ENCODE results near the gene A2ML1. TPM values are rescaled to one million over a fixed set of nuclear protein-coding genes. Genes with fewer than 3 reads are reported as not detected.

A2ML1 gene
- total RNA-seq, 2 donors from 2014 or later = 0.27 TPM; not detected in 1

DNA sequence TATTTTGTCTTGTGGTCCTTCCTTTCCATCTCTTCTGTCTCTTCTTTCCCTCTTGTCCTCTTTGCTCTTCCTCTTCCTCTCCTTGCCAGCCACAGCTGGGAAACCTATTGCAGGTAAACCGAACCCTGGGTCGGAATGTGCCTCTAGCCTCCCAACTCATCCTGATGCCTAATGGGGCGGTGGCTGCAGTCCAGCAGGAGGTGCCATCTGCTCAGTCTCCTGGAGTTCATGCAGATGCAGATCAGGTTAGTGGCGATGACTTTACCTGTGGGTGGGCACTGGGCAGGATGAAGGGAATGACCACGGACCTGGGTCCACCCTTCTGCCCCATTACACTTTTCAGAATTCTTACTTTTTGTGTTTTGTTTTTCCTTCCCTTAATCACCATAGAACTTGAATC lies 100.1 kb downstream of the A2ML1 start:
- H3K27me3 ChIP-seq (replicated peaks; ENCODE audit: insufficient read depth) = no peaks in the 10 kb centered on the region
- DNase-seq (ENCODE audit: low spot score) = no peak
- H3K27ac ChIP-seq = no peak overlapping the region
- TF ChIP-seq, protein P1, sequence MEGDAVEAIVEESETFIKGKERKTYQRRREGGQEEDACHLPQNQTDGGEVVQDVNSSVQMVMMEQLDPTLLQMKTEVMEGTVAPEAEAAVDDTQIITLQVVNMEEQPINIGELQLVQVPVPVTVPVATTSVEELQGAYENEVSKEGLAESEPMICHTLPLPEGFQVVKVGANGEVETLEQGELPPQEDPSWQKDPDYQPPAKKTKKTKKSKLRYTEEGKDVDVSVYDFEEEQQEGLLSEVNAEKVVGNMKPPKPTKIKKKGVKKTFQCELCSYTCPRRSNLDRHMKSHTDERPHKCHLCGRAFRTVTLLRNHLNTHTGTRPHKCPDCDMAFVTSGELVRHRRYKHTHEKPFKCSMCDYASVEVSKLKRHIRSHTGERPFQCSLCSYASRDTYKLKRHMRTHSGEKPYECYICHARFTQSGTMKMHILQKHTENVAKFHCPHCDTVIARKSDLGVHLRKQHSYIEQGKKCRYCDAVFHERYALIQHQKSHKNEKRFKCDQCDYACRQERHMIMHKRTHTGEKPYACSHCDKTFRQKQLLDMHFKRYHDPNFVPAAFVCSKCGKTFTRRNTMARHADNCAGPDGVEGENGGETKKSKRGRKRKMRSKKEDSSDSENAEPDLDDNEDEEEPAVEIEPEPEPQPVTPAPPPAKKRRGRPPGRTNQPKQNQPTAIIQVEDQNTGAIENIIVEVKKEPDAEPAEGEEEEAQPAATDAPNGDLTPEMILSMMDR (IDR thresholded peaks at IDR 0.05) = no peak
- H3K4me1 ChIP-seq (ENCODE audit: control insufficient read depth in 1 of 2, low read depth in 2 of 2) = no peaks in the 10 kb centered on the region
- H3K36me3 ChIP-seq = peaks cover 19% of the 10 kb centered on the region
- H3K4me3 ChIP-seq = no peak overlapping the region
- no peaks in the 10 kb centered on the region for H3K9me3 ChIP-seq
- ATAC-seq (ENCODE audit: insufficient number of reproducible peaks, low FRiP score, low read depth) = no peak

Other genes starting within 250 kb of the A2ML1 start
- not detected for gene AICDA, start 209.8 kb upstream of the A2ML1 start, total RNA-seq
- 100 to 1,000 TPM; 158 to 186 TPM for gene MFAP5, start 159.8 kb upstream of the A2ML1 start, total RNA-seq
- 100 to 1,000 TPM in 1 of 2 donors, 10 to 100 TPM in 1; 87.6 to 159 TPM for gene RIMKLB, start 124.6 kb upstream of the A2ML1 start, total RNA-seq
- gene PHC1, start 91.9 kb downstream of the A2ML1 start, total RNA-seq = 10 to 100 TPM; 50.1 to 55.9 TPM
- 100 to 1,000 TPM; 119 to 148 TPM for gene M6PR, start 127.0 kb downstream of the A2ML1 start, total RNA-seq
- 1 to 10 TPM; 3.0 to 5.9 TPM for gene KLRG1, start 166.9 kb downstream of the A2ML1 start, total RNA-seq

Data from thoracic aorta (tissue), 2 donors.